Stimulated activated CD8-positive, alpha-beta memory T cell treated with anti-CD3 and anti-CD28 coated beads, Interleukin-4, amount 100 ng/mL, for 24 hours (primary cell): ENCODE measurements around the gene GFRAL.

Source experiments
- DNase-seq: peaks from one replicate; pipeline ENCODE4 v3.0.0-alpha.2; 2020; ENCODE audit warnings: low read depth

GFRAL gene

GRCh38 chr6:55433446-55434130, 106.3 kb downstream of the GFRAL start:
- DNase-seq: no peak

- no peak for DNase-seq
Measured at GRCh38 chr6:55437141-55437540, 109.9 kb downstream of the GFRAL start.

GRCh38 chr6:55438203-55438602, 110.9 kb downstream of the GFRAL start:
- DNase-seq: no peak

- DNase-seq: no peak
Measured at GRCh38 chr6:55443238-55444134, 116.2 kb downstream of the GFRAL start.

GRCh38 chr6:55445648-55446204, 118.5 kb downstream of the GFRAL start:
- no peak for DNase-seq

- no peak for DNase-seq
Measured at GRCh38 chr6:55447891-55448290, 120.6 kb downstream of the GFRAL start.

- no peak for DNase-seq
Measured at GRCh38 chr6:55448451-55448850, 121.2 kb downstream of the GFRAL start.

GRCh38 chr6:55449225-55449624, 122.0 kb downstream of the GFRAL start:
- DNase-seq: no peak

- DNase-seq: no peak
Measured at GRCh38 chr6:55450005-55450404, 122.7 kb downstream of the GFRAL start.
